Mesothelial cell of epicardium (in vitro differentiated cells): Measurements from ENCODE around the gene ATXN2L. TPM values are rescaled to one million over a fixed set of nuclear protein-coding genes. Genes with fewer than 3 reads are reported as not detected.

Experiments
- DNase-seq, 2 experiments: peaks; one replicate each; pipeline ENCODE4 v3.0.0; 2021; ENCODE audit warnings: low spot score in 2 of 2; ENCODE audit not compliant: unreplicated experiment in 2 of 2
- H3K27ac Mint-ChIP-seq: 2 replicates; pipeline ENCODE4 v1.8.0; 2021; ENCODE audit warnings: mixed read lengths
- H3K27me3 Mint-ChIP-seq: 2 replicates; pipeline ENCODE4 v1.8.0; 2021; ENCODE audit warnings: low read depth, mixed read lengths
- H3K36me3 Mint-ChIP-seq: 2 replicates; pipeline ENCODE4 v1.8.0; 2021; ENCODE audit warnings: mixed read lengths
- H3K4me1 Mint-ChIP-seq: 2 replicates; pipeline ENCODE4 v1.8.0; 2021; ENCODE audit warnings: mixed read lengths
- H3K4me3 Mint-ChIP-seq: 2 replicates; pipeline ENCODE4 v1.8.0; 2021; ENCODE audit warnings: mild to moderate bottlenecking, moderate library complexity, mixed read lengths
- H3K9me3 Mint-ChIP-seq: 2 replicates; pipeline ENCODE4 v1.8.0; 2021; ENCODE audit warnings: mixed read lengths
- total RNA-seq: library from RNA; stranded (reverse); gene quantifications from 3 replicates; pipeline ENCODE4 v1.2.1, GENCODE V29; 2021
- TF ChIP-seq, protein P1 (sequence below): fragments of 200-600 bp; sonication (generic); IDR thresholded peaks from one replicate; pipeline ENCODE4 v1.5.0; 2021; ENCODE audit warnings: antibody characterized with exemption; ENCODE audit not compliant: unreplicated experiment

ATXN2L gene
- total RNA-seq, 1 donor from 2014 or later: 230 TPM

DNA sequence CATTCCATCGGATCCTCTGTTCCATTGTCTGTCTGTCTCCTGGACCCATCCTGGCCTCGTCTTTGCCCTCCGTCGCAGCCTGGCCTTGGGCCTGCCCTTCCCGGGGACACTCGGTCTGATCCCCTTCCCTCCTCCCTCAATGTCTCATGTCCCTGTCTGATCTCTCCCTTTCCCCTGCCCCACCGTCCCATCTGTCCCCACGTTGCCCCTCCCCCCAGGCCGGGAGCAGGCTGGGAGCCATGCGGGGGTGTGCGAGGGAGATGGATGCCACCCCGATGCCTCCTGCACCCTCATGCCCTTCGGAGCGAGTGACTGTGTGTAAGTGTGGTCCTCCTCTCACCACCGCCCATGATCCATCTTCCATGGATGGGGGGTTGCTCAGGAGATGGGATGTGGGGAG, 50.2 kb downstream of the ATXN2L start:
- H3K9me3 Mint-ChIP-seq: no peaks in the 10 kb centered on the region
- no peak overlapping the region for H3K27ac Mint-ChIP-seq
- peaks cover 18% of the 10 kb centered on the region for H3K36me3 Mint-ChIP-seq
- no peaks in the 10 kb centered on the region for H3K4me1 Mint-ChIP-seq
- H3K27me3 Mint-ChIP-seq: no peaks in the 10 kb centered on the region
- H3K4me3 Mint-ChIP-seq: no peak overlapping the region
- no peak for DNase-seq
- TF ChIP-seq, protein P1, sequence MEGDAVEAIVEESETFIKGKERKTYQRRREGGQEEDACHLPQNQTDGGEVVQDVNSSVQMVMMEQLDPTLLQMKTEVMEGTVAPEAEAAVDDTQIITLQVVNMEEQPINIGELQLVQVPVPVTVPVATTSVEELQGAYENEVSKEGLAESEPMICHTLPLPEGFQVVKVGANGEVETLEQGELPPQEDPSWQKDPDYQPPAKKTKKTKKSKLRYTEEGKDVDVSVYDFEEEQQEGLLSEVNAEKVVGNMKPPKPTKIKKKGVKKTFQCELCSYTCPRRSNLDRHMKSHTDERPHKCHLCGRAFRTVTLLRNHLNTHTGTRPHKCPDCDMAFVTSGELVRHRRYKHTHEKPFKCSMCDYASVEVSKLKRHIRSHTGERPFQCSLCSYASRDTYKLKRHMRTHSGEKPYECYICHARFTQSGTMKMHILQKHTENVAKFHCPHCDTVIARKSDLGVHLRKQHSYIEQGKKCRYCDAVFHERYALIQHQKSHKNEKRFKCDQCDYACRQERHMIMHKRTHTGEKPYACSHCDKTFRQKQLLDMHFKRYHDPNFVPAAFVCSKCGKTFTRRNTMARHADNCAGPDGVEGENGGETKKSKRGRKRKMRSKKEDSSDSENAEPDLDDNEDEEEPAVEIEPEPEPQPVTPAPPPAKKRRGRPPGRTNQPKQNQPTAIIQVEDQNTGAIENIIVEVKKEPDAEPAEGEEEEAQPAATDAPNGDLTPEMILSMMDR: no peak

- no peaks in the 10 kb centered on the region for H3K9me3 Mint-ChIP-seq
- no peaks in the 10 kb centered on the region for H3K27me3 Mint-ChIP-seq
- H3K27ac Mint-ChIP-seq: no peak overlapping the region
- H3K4me3 Mint-ChIP-seq: no peak overlapping the region
- no peak for DNase-seq
- TF ChIP-seq, protein P1: peak; percentile 58
- H3K36me3 Mint-ChIP-seq: peaks cover 18% of the 10 kb centered on the region
- peaks cover 1% of the 10 kb centered on the region for H3K4me1 Mint-ChIP-seq
Observed at GRCh38 chr16:28873543-28874201, 50.9 kb downstream of the ATXN2L start.

- peaks cover 17% of the 10 kb centered on the region for H3K36me3 Mint-ChIP-seq
- H3K4me1 Mint-ChIP-seq: peaks cover 6% of the 10 kb centered on the region
- TF ChIP-seq, protein P1: no peak
- H3K4me3 Mint-ChIP-seq: no peak overlapping the region
- H3K9me3 Mint-ChIP-seq: no peaks in the 10 kb centered on the region
- H3K27me3 Mint-ChIP-seq: no peaks in the 10 kb centered on the region
- no peak overlapping the region for H3K27ac Mint-ChIP-seq
- no peak for DNase-seq
Observed at GRCh38 chr16:28874406-28874805, 51.6 kb downstream of the ATXN2L start.

GRCh38 chr16:28875134-28876018, 52.6 kb downstream of the ATXN2L start:
- peaks cover 7% of the 10 kb centered on the region for H3K4me1 Mint-ChIP-seq
- H3K27me3 Mint-ChIP-seq: no peaks in the 10 kb centered on the region

GRCh38 chr16:28876019-28876659, 53.3 kb downstream of the ATXN2L start:
- no peak for DNase-seq
- Mint-ChIP-seq H3K27ac (no peak overlapping the region), H3K9me3 (no peaks in the 10 kb centered on the region), H3K4me3 (no peak overlapping the region), H3K4me1 (peaks cover 9% of the 10 kb centered on the region), H3K27me3 (no peaks in the 10 kb centered on the region), H3K36me3 (peaks cover 6% of the 10 kb centered on the region)
- TF ChIP-seq, protein P1: no peak

More at GRCh38 chr16:28875134-28876018, 52.6 kb downstream of the ATXN2L start:
- Mint-ChIP-seq H3K9me3 (no peaks in the 10 kb centered on the region), H3K36me3 (peaks cover 9% of the 10 kb centered on the region), H3K4me3 (no peak overlapping the region), H3K27ac (no peak overlapping the region)
- no peak for DNase-seq
- TF ChIP-seq, protein P1: no peak
